ENCODE measurements around the gene RGS1.

DNA sequence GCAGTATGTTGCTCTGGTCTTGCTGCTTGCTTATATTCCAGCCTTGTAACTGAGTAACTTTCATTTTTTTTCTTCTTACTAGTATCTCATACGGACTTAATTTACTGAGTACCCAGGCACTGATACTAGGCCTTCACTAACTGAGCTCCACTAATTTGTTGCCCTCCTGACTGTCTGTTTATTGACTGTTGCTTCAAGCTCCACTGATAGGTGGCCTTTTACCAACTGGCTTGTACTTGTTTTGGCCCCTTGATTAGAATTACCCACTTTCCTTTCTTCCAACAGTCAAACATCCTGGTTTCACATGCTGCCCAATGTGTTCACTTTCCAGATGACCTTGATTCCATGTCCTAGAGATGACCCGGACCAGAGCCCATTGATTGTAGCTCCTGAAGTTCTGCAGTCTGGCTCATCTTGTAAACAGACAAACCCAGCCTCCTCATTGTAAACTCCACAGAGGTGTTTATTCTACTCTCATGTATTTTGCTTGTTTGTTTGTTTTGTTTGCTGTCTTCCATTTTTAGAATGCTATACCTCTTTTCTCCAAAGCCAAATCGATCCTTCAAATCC, 27.7 kb downstream of the RGS1 start:
- no peak for TF ChIP-seq POLR2AphosphoS5 (IDR thresholded peaks at IDR 0.05)
- TF ChIP-seq, protein P1, sequence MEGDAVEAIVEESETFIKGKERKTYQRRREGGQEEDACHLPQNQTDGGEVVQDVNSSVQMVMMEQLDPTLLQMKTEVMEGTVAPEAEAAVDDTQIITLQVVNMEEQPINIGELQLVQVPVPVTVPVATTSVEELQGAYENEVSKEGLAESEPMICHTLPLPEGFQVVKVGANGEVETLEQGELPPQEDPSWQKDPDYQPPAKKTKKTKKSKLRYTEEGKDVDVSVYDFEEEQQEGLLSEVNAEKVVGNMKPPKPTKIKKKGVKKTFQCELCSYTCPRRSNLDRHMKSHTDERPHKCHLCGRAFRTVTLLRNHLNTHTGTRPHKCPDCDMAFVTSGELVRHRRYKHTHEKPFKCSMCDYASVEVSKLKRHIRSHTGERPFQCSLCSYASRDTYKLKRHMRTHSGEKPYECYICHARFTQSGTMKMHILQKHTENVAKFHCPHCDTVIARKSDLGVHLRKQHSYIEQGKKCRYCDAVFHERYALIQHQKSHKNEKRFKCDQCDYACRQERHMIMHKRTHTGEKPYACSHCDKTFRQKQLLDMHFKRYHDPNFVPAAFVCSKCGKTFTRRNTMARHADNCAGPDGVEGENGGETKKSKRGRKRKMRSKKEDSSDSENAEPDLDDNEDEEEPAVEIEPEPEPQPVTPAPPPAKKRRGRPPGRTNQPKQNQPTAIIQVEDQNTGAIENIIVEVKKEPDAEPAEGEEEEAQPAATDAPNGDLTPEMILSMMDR (IDR thresholded peaks at IDR 0.05), result no peak
- no peak for TF ChIP-seq POLR2A (IDR thresholded peaks at IDR 0.05)

All from transverse colon (tissue), 4 donors.